OCI-LY7 (cell line): ENCODE measurements around the gene KRT9. TPM values are rescaled to one million over a fixed set of nuclear protein-coding genes. Genes with fewer than 3 reads are reported as not detected.
"Not testable (repeated sequence)": the region's sequence is repeated elsewhere in the genome, so short reads cannot be mapped to it uniquely, and the experiment has no call there.

Source experiments
- BruUV-seq: library from RNA; stranded (reverse); fragments of 400-500 nt; replicated peaks from 2 replicates; lab custom pipeline; 2021; lab: Mats Ljungman, UMichigan
- CTCF ChIA-PET: fragments of 300-600 bp; sonication (Branson Sonifier 250); formaldehyde crosslinking; loops from one replicate; lab custom pipeline; 2022; ENCODE audit warnings: antibody characterized with exemption; ENCODE audit not compliant: unreplicated experiment; lab: Charles Lee
- POLR2A ChIA-PET: fragments of 300-600 bp; sonication (Branson Sonifier 250); formaldehyde crosslinking; loops from one replicate; lab custom pipeline; 2022; ENCODE audit warnings: antibody characterized with exemption; lab: Charles Lee
- DNase-seq: peaks from one replicate; pipeline ENCODE4 v3.0.0-alpha.2; 2015; ENCODE audit warnings: low spot score
- H2AFZ ChIP-seq: fragments of 200-600 bp; sonication (generic), shearing (Covaris generic); 2 replicates; pipeline ENCODE4 v1.6.1; 2014; ENCODE audit warnings: mild to moderate bottlenecking, antibody characterized with exemption, low read length, moderate library complexity
- H3K27ac ChIP-seq: fragments of 200-600 bp; sonication (generic); 2 replicates; pipeline ENCODE4 v1.5.1; 2014; ENCODE audit warnings: mixed run types, low read depth, mild to moderate bottlenecking, moderate library complexity, low read length, inconsistent platforms; ENCODE audit not compliant: poor library complexity, severe bottlenecking
- H3K36me3 ChIP-seq: fragments of 200-600 bp; sonication (generic); 2 replicates; pipeline ENCODE4 v1.6.1; 2014; ENCODE audit warnings: mild to moderate bottlenecking, antibody characterized with exemption, low read length, moderate library complexity, mixed read lengths; ENCODE audit not compliant: insufficient read depth
- H3K4me1 ChIP-seq: fragments of 200-600 bp; sonication (generic); 2 replicates; pipeline ENCODE4 v1.5.1; 2014; ENCODE audit warnings: mild to moderate bottlenecking, low read length; ENCODE audit not compliant: insufficient read depth, poor library complexity, severe bottlenecking
- H3K4me2 ChIP-seq: fragments of 200-600 bp; sonication (generic); 2 replicates; pipeline ENCODE4 v1.6.1; 2014; ENCODE audit warnings: mild to moderate bottlenecking, low read length
- H3K4me3 ChIP-seq: fragments of 200-600 bp; sonication (generic); 2 replicates; pipeline ENCODE4 v1.5.1; 2014; ENCODE audit warnings: mild to moderate bottlenecking, low read depth, low read length; ENCODE audit not compliant: poor library complexity, severe bottlenecking
- H3K79me2 ChIP-seq: fragments of 200-600 bp; sonication (generic); 2 replicates; pipeline ENCODE4 v1.6.1; 2016; ENCODE audit warnings: low read depth, mild to moderate bottlenecking, low read length, moderate library complexity, mixed read lengths; ENCODE audit not compliant: insufficient read depth
- H3K9me2 ChIP-seq: fragments of 200-600 bp; sonication (generic); 2 replicates; pipeline ENCODE4 v1.6.1; 2016; ENCODE audit warnings: mild to moderate bottlenecking, low read length, mixed read lengths; ENCODE audit not compliant: insufficient read depth
- H3K9me3 ChIP-seq: fragments of 200-600 bp; sonication (generic); 2 replicates; pipeline ENCODE4 v1.6.1; 2014; ENCODE audit warnings: mild to moderate bottlenecking, mixed run types, low read length, mixed read lengths
- H4K20me1 ChIP-seq: fragments of 200-600 bp; sonication (generic); 2 replicates; pipeline ENCODE4 v1.6.1; 2014; ENCODE audit warnings: mild to moderate bottlenecking, antibody characterized with exemption, low read length, moderate library complexity, mixed read lengths; ENCODE audit not compliant: insufficient read depth
- EZH2phosphoT487 ChIP-seq: fragments of 200-600 bp; sonication (generic); IDR thresholded peaks from 2 replicates; pipeline ENCODE4 v1.6.1; 2018; ENCODE audit warnings: low read depth, borderline replicate concordance, mild to moderate bottlenecking, mixed run types, antibody characterized with exemption, low read length, moderate library complexity, mixed read lengths
- intact Hi-C: fragments of 100-400 bp; cut with micrococcal nuclease; formaldehyde crosslinking; loops from one replicate; pipeline ENCODE4 v1.10.0; 2022; ENCODE audit not compliant: unreplicated experiment
- total RNA-seq, 2 experiments: library from RNA; depleted of rRNA in 1 of 2; stranded (reverse); fragments of >200 nt in 1 of 2; shearing (Covaris generic) in 1 of 2; gene quantifications; 2 replicates each; pipeline ENCODE4 v1.2.3, GENCODE V29; 2014 to 2022
- TF ChIP-seq, protein P1 (sequence below): fragments of 200-600 bp; sonication (generic); conservative IDR thresholded peaks from 2 replicates; pipeline ENCODE4 v1.5.1; 2014; ENCODE audit warnings: mild to moderate bottlenecking, antibody characterized with exemption, low read length, moderate library complexity, mixed read lengths

KRT9 gene
- total RNA-seq, 2 experiments from 2014 or later = not detected

GRCh38 chr17:41620583-41621434 lies 49.0 kb upstream of the KRT9 start:
- Histone ChIP-seq H3K36me3 (no peaks in the 10 kb centered on the region), H3K9me2 (no peaks in the 10 kb centered on the region), H3K4me3 (no peak overlapping the region), H3K79me2 (no peaks in the 10 kb centered on the region), H4K20me1 (no peaks in the 10 kb centered on the region), H3K4me1 (no peaks in the 10 kb centered on the region), H3K4me2 (no peak overlapping the region), H2AFZ (no peak overlapping the region), H3K27ac (no peak overlapping the region), H3K9me3 (no peaks in the 10 kb centered on the region)
- intact Hi-C loops = no loop called here
- no peak for DNase-seq
- TF ChIP-seq EZH2phosphoT487 = no peak
- TF ChIP-seq, protein P1, sequence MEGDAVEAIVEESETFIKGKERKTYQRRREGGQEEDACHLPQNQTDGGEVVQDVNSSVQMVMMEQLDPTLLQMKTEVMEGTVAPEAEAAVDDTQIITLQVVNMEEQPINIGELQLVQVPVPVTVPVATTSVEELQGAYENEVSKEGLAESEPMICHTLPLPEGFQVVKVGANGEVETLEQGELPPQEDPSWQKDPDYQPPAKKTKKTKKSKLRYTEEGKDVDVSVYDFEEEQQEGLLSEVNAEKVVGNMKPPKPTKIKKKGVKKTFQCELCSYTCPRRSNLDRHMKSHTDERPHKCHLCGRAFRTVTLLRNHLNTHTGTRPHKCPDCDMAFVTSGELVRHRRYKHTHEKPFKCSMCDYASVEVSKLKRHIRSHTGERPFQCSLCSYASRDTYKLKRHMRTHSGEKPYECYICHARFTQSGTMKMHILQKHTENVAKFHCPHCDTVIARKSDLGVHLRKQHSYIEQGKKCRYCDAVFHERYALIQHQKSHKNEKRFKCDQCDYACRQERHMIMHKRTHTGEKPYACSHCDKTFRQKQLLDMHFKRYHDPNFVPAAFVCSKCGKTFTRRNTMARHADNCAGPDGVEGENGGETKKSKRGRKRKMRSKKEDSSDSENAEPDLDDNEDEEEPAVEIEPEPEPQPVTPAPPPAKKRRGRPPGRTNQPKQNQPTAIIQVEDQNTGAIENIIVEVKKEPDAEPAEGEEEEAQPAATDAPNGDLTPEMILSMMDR = no peak
- CTCF ChIA-PET = no interaction called here
- POLR2A ChIA-PET = no interaction called here
- BruUV-seq = no TSS peak

- DNase-seq, H3K27ac ChIP-seq, H3K4me3 ChIP-seq, BruUV-seq, H3K4me1 ChIP-seq, H4K20me1 ChIP-seq, H3K9me3 ChIP-seq, H2AFZ ChIP-seq, CTCF ChIA-PET, POLR2A ChIA-PET, H3K79me2 ChIP-seq, H3K9me2 ChIP-seq, H3K4me2 ChIP-seq, H3K36me3 ChIP-seq, intact Hi-C loops: not testable (repeated sequence)
Observed at GRCh38 chr17:41619927-41620582, 48.2 kb upstream of the KRT9 start.

- DNase-seq = no peak
- Histone ChIP-seq H3K36me3 (no peaks in the 10 kb centered on the region), H4K20me1 (no peaks in the 10 kb centered on the region), H2AFZ (no peak overlapping the region), H3K4me1 (no peaks in the 10 kb centered on the region), H3K4me2 (no peak overlapping the region), H3K9me3 (no peaks in the 10 kb centered on the region), H3K79me2 (no peaks in the 10 kb centered on the region), H3K27ac (no peak overlapping the region), H3K9me2 (no peaks in the 10 kb centered on the region), H3K4me3 (no peak overlapping the region)
- no TSS peak for BruUV-seq
- ChIA-PET POLR2A (no interaction called here), CTCF (interaction anchor here (0.5 kb wide), 1 partner anchor 50 kb away, joined by 3 read pairs; no protein-coding TSS in a partner anchor)
- TF ChIP-seq, protein P1 = no peak
- TF ChIP-seq EZH2phosphoT487 = no peak
- intact Hi-C loops = no loop called here
Observed at GRCh38 chr17:41619036-41619926, 47.4 kb upstream of the KRT9 start.
